ENCODE measurements around the gene AGRN.
"Not testable (repeated sequence)": the region's sequence is repeated elsewhere in the genome, so short reads cannot be mapped to it uniquely, and the experiment has no call there.

AGRN gene

DNA sequence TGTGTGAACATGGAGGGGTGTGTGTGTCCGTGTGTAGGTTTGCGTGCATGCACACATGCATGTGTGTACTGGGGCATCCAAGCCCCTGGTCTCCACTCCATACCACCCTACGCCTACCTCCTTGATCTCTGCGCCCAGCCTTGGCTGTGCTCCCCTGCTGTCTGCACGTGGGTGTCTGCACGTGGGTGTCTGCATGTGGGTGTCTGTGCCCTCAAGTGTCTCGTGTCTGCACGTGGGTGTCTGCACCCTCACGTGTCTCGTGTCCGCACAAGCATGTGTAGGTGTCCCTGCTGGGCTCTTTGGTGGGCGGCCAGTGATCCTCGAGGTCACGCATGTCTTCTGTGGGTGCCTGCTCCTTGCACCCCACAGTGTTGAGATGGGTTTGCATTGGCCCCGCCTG, 33.1 kb downstream of the AGRN start:
- peaks cover 0 to 15% (median 6%) of the 10 kb centered on the region in 5 experiments for H3K27me3 ChIP-seq (replicated peaks in 2 of 5; ENCODE audit: control insufficient read depth in 4 of 5, insufficient read depth in 5 of 5, low read length in 4 of 5)
- DNase-seq: no peak
- POLR2A ChIA-PET: no interaction called here
- WGBS (ENCODE audit: insufficient coverage): 97% methylated on average over 15 of the region's 15 CpGs
- H3K4me1 ChIP-seq (ENCODE audit: control extremely low read depth in 1 of 4, control insufficient read depth in 4 of 4, insufficient read depth in 4 of 4, low read length in 3 of 4): no peaks in the 10 kb centered on the region
- H3K27ac ChIP-seq (ENCODE audit: insufficient read depth in 1 of 2, low read depth in 1 of 2, low read length in 2 of 2, poor library complexity in 1 of 2, severe bottlenecking in 2 of 2): no peak overlapping the region
- CTCF ChIA-PET: no interaction called here
- H3K9me3 ChIP-seq (ENCODE audit: control extremely low read depth in 1 of 5, control insufficient read depth in 4 of 5, insufficient read depth in 2 of 5, low read depth in 1 of 5, low read length in 4 of 5): no peaks in the 10 kb centered on the region
- no peak overlapping the region for H3K4me3 ChIP-seq (ENCODE audit: control insufficient read depth in 1 of 7, extremely low read depth in 1 of 7, insufficient read depth in 4 of 7, low read depth in 2 of 7, low read length in 6 of 7)
- no peaks in the 10 kb centered on the region for H3K36me3 ChIP-seq (ENCODE audit: control insufficient read depth in 4 of 4, insufficient read depth in 4 of 4, low read length in 3 of 4)

DNA sequence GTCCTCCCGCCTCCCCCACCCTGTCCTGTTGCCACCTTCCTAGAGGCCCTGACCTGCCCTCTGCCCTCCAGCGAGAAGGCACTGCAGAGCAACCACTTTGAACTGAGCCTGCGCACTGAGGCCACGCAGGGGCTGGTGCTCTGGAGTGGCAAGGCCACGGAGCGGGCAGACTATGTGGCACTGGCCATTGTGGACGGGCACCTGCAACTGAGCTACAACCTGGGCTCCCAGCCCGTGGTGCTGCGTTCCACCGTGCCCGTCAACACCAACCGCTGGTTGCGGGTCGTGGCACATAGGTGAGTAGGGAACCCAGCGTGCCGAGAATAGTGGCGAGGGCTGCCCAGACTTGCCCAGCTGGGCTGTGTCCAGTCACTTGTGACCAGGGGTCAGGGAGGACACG, 33.8 kb downstream of the AGRN start:
- no peak overlapping the region for H3K27ac ChIP-seq (ENCODE audit: insufficient read depth in 1 of 2, low read depth in 1 of 2, low read length in 2 of 2, poor library complexity in 1 of 2, severe bottlenecking in 2 of 2)
- H3K4me1 ChIP-seq (ENCODE audit: control extremely low read depth in 1 of 4, control insufficient read depth in 4 of 4, insufficient read depth in 4 of 4, low read length in 3 of 4): peaks cover 0 to 4% (median 2%) of the 10 kb centered on the region in 4 experiments
- no peaks in the 10 kb centered on the region for H3K9me3 ChIP-seq (ENCODE audit: control extremely low read depth in 1 of 5, control insufficient read depth in 4 of 5, insufficient read depth in 2 of 5, low read depth in 1 of 5, low read length in 4 of 5)
- ChIA-PET POLR2A (no interaction called here), CTCF (interaction anchor here (1.3 kb wide), 1 partner anchor 15 kb away, joined by 4 read pairs; no protein-coding TSS in a partner anchor)
- no peaks in the 10 kb centered on the region for H3K36me3 ChIP-seq (ENCODE audit: control insufficient read depth in 4 of 4, insufficient read depth in 4 of 4, low read length in 3 of 4)
- no peak for DNase-seq
- WGBS (ENCODE audit: insufficient coverage): 98% methylated on average over 18 of the region's 18 CpGs
- no peak overlapping the region for H3K4me3 ChIP-seq (ENCODE audit: control insufficient read depth in 1 of 7, extremely low read depth in 1 of 7, insufficient read depth in 4 of 7, low read depth in 2 of 7, low read length in 6 of 7)
- peaks cover 0 to 22% (median 7%) of the 10 kb centered on the region in 5 experiments for H3K27me3 ChIP-seq (replicated peaks in 2 of 5; ENCODE audit: control insufficient read depth in 4 of 5, insufficient read depth in 5 of 5, low read length in 4 of 5)

DNA sequence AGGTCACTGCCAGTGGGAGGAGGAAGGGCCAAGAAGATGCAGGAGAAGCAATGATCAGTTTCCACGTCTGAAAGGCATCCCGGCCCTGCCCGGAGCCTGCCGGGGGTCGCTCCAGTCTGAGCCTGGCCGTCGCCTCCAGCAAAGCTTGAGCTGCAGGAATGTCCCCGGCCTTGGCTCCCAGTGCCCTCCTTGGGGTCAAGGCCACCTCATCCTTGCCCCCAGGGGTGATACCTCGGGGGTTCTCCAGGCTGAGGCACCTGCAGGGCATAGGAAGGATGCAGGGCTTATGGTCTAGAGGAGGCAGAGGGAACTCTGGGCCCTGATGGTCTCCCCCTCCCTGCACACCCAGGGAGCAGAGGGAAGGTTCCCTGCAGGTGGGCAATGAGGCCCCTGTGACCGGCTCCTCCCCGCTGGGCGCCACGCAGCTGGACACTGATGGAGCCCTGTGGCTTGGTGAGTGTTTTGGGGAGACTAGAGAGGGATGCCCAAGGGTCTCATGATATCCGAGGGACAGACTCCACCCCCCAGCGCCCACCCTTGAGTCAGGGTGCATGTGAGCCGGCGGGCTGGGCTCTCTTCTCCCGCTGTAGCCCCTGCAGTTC, 34.3 kb downstream of the AGRN start:
- peaks cover 0 to 27% (median 9%) of the 10 kb centered on the region in 5 experiments for H3K27me3 ChIP-seq (replicated peaks in 2 of 5; ENCODE audit: control insufficient read depth in 4 of 5, insufficient read depth in 5 of 5, low read length in 4 of 5)
- ChIA-PET POLR2A (no interaction called here), CTCF (interaction anchor here (1.3 to 1.4 kb wide), 2 partner anchors 9 to 15 kb away, joined by 3 to 4 read pairs; no protein-coding TSS in a partner anchor)
- no peak overlapping the region for H3K27ac ChIP-seq (ENCODE audit: insufficient read depth in 1 of 2, low read depth in 1 of 2, low read length in 2 of 2, poor library complexity in 1 of 2, severe bottlenecking in 2 of 2)
- H3K4me3 ChIP-seq (ENCODE audit: control insufficient read depth in 1 of 7, extremely low read depth in 1 of 7, insufficient read depth in 4 of 7, low read depth in 2 of 7, low read length in 6 of 7): no peak overlapping the region
- WGBS (ENCODE audit: insufficient coverage): 96% methylated on average over 18 of the region's 18 CpGs
- DNase-seq: no peak
- peaks cover 0 to 8% (median 7%) of the 10 kb centered on the region in 4 experiments for H3K4me1 ChIP-seq (ENCODE audit: control extremely low read depth in 1 of 4, control insufficient read depth in 4 of 4, insufficient read depth in 4 of 4, low read length in 3 of 4)
- no peaks in the 10 kb centered on the region for H3K36me3 ChIP-seq (ENCODE audit: control insufficient read depth in 4 of 4, insufficient read depth in 4 of 4, low read length in 3 of 4)
- H3K9me3 ChIP-seq (ENCODE audit: control extremely low read depth in 1 of 5, control insufficient read depth in 4 of 5, insufficient read depth in 2 of 5, low read depth in 1 of 5, low read length in 4 of 5): no peaks in the 10 kb centered on the region

DNA sequence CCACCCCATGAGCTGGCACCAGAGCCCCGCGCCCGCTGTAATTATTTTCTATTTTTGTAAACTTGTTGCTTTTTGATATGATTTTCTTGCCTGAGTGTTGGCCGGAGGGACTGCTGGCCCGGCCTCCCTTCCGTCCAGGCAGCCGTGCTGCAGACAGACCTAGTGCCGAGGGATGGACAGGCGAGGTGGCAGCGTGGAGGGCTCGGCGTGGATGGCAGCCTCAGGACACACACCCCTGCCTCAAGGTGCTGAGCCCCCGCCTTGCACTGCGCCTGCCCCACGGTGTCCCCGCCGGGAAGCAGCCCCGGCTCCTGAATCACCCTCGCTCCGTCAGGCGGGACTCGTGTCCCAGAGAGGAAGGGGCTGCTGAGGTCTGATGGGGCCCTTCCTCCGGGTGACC, 35.1 kb downstream of the AGRN start:
- Histone ChIP-seq H3K36me3 (ENCODE audit: control insufficient read depth in 4 of 4, insufficient read depth in 4 of 4, low read length in 3 of 4) (no peaks in the 10 kb centered on the region), H3K4me3 (ENCODE audit: control insufficient read depth in 1 of 7, extremely low read depth in 1 of 7, insufficient read depth in 4 of 7, low read depth in 2 of 7, low read length in 6 of 7) (no peak overlapping the region), H3K9me3 (ENCODE audit: control extremely low read depth in 1 of 5, control insufficient read depth in 4 of 5, insufficient read depth in 2 of 5, low read depth in 1 of 5, low read length in 4 of 5) (no peaks in the 10 kb centered on the region), H3K4me1 (ENCODE audit: control extremely low read depth in 1 of 4, control insufficient read depth in 4 of 4, insufficient read depth in 4 of 4, low read length in 3 of 4) (peaks cover 0 to 16% (median 11%) of the 10 kb centered on the region in 4 experiments), H3K27ac (ENCODE audit: insufficient read depth in 1 of 2, low read depth in 1 of 2, low read length in 2 of 2, poor library complexity in 1 of 2, severe bottlenecking in 2 of 2) (no peak overlapping the region), H3K27me3 (replicated peaks in 2 of 5; ENCODE audit: control insufficient read depth in 4 of 5, insufficient read depth in 5 of 5, low read length in 4 of 5) (peaks cover 0 to 30% (median 9%) of the 10 kb centered on the region in 5 experiments)
- POLR2A ChIA-PET: no interaction called here
- CTCF ChIA-PET: interaction anchor here (1.2 to 1.4 kb wide), 3 partner anchors 9 to 16 kb away, joined by 3 to 4 read pairs (median 3); no protein-coding TSS in a partner anchor
- no peak for DNase-seq
- whole genome bisulfite sequencing (ENCODE audit: insufficient coverage): 95% methylated on average over 23 of the region's 23 CpGs

DNA sequence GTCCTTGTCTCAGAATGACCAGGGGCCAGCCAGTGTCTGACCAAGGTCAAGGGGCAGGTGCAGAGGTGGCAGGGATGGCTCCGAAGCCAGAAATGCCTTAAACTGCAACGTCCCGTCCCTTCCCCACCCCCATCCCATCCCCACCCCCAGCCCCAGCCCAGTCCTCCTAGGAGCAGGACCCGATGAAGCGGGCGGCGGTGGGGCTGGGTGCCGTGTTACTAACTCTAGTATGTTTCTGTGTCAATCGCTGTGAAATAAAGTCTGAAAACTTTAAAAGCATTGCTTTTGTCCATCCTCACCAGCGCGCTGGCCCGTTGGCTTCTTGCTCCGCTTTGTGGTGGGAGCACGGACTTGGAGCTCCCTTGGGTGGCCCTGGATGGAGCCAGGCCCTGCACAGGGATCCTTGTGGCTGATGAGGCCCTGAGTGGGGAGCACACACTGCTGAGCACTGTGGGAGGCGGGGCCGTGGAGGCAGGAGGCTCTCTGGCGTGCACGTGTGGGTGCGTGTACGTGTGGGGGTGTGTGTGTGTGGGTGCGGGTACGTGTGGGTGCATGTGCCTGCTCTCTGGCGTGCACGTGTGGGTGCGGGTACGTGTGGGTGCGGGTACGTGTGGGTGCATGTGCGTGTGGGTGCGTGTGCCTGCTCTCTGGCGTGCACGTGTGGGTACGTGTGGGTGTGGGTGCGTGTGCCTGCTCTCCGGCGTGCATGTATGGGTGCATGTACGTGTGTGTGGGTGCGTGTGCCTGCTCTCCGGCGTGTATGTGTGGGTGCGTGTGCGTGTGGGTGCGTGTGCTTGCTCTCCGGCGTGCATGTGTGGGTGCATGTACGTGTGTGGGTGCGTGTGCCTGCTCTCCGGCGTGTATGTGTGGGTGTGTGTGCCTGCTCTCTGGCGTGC, 36.2 kb downstream of the AGRN start:
- POLR2A ChIA-PET: no interaction called here
- H3K27me3 ChIP-seq (replicated peaks in 2 of 5; ENCODE audit: control insufficient read depth in 4 of 5, insufficient read depth in 5 of 5, low read length in 4 of 5): peaks cover 0 to 41% (median 13%) of the 10 kb centered on the region in 5 experiments
- H3K4me3 ChIP-seq (ENCODE audit: control insufficient read depth in 1 of 7, extremely low read depth in 1 of 7, insufficient read depth in 4 of 7, low read depth in 2 of 7, low read length in 6 of 7): no peak overlapping the region
- no peaks in the 10 kb centered on the region for H3K36me3 ChIP-seq (ENCODE audit: control insufficient read depth in 4 of 4, insufficient read depth in 4 of 4, low read length in 3 of 4)
- WGBS (ENCODE audit: insufficient coverage): 97% methylated on average over 34 of the region's 50 CpGs
- no peaks in the 10 kb centered on the region for H3K9me3 ChIP-seq (ENCODE audit: control extremely low read depth in 1 of 5, control insufficient read depth in 4 of 5, insufficient read depth in 2 of 5, low read depth in 1 of 5, low read length in 4 of 5)
- CTCF ChIA-PET: interaction anchor here (1.2 to 1.4 kb wide), 2 partner anchors 7 to 11 kb away, joined by 3 read pairs; no protein-coding TSS in a partner anchor
- DNase-seq: no peak
- no peak overlapping the region for H3K27ac ChIP-seq (ENCODE audit: insufficient read depth in 1 of 2, low read depth in 1 of 2, low read length in 2 of 2, poor library complexity in 1 of 2, severe bottlenecking in 2 of 2)
- peaks cover 0 to 17% (median 12%) of the 10 kb centered on the region in 4 experiments for H3K4me1 ChIP-seq (ENCODE audit: control extremely low read depth in 1 of 4, control insufficient read depth in 4 of 4, insufficient read depth in 4 of 4, low read length in 3 of 4)

DNA sequence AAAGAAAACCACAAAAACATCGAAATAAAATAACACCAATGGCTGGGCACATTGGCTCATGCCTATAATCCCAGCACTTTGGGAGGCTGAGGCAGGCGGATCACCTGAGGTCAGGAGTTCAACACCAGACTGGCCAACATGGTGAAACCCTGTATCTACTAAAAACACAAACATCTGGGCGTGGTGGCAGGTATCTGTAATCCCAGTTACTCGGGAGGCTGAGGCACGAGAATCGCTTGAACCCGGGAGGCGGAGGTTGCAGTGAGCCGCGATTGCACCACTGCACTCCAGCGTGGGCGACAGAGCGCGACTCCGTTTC, 37.8 kb downstream of the AGRN start:
- DNase-seq; POLR2A ChIA-PET; H3K27ac ChIP-seq (ENCODE audit: insufficient read depth in 1 of 2, low read depth in 1 of 2, low read length in 2 of 2, poor library complexity in 1 of 2, severe bottlenecking in 2 of 2); H3K4me3 ChIP-seq (ENCODE audit: control insufficient read depth in 1 of 7, extremely low read depth in 1 of 7, insufficient read depth in 4 of 7, low read depth in 2 of 7, low read length in 6 of 7); H3K36me3 ChIP-seq (ENCODE audit: control insufficient read depth in 4 of 4, insufficient read depth in 4 of 4, low read length in 3 of 4); H3K9me3 ChIP-seq (ENCODE audit: control extremely low read depth in 1 of 5, control insufficient read depth in 4 of 5, insufficient read depth in 2 of 5, low read depth in 1 of 5, low read length in 4 of 5); CTCF ChIA-PET: not testable (repeated sequence)
- Histone ChIP-seq H3K4me1 (ENCODE audit: control extremely low read depth in 1 of 4, control insufficient read depth in 4 of 4, insufficient read depth in 4 of 4, low read length in 3 of 4) (peaks cover 0 to 23% (median 20%) of the 10 kb centered on the region in 4 experiments), H3K27me3 (replicated peaks in 2 of 5; ENCODE audit: control insufficient read depth in 4 of 5, insufficient read depth in 5 of 5, low read length in 4 of 5) (peaks cover 0 to 56% (median 17%) of the 10 kb centered on the region in 5 experiments)
- WGBS (ENCODE audit: insufficient coverage): 91% methylated on average over 7 of the region's 15 CpGs
